GM19328 (cell line): ENCODE data around the gene GPC6.

Experiments
- ATAC-seq: cut with Tn5 transposase; IDR thresholded peaks from one replicate; pipeline ENCODE4 v1.9.1; 2021; ENCODE audit warnings: mild to moderate bottlenecking, moderate library complexity; ENCODE audit not compliant: unreplicated experiment

GPC6 gene

DNA sequence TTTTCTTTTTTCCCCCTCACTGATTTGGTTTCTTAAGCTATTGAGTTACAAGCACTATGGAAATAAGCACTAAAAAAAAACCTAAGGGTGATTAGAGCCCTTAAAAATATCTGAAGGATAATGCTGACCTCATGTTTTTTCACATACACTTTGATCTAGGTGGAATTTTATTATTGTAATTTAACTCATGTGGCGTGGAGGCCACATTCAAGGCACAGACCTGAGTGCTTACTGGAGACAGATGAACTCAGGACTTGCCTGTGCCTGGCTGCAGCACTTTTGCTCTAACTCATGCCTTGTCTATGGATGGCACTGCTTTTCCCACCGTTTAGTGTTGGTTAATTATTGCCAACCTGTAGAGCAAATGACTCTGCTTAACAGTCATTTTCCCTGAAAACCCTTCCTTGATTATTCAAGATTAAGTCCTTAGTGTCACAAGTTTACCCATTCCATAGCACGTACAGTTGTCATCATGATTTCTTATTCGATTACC lies 541.4 kb downstream of the GPC6 start:
- ATAC-seq: no peak

DNA sequence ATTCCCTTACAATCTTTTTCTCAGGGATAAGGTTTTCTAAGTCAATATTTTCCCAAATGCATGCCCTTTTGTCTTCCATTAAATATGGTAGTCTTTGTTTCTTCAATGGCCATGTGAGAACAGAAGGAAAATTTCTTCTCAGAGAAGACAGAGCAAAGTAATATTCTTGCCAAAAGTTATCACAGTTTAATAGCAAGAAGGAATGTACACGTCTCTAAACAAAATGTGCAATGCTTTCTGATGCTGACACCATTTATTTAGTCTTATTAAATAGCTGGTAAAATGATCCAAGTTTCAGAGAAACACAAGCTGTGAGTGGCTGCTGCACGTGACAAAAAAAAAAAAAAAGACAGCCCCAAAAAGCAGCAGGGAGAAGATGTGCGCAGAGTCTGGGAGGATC lies 542.5 kb downstream of the GPC6 start:
- no peak for ATAC-seq

DNA sequence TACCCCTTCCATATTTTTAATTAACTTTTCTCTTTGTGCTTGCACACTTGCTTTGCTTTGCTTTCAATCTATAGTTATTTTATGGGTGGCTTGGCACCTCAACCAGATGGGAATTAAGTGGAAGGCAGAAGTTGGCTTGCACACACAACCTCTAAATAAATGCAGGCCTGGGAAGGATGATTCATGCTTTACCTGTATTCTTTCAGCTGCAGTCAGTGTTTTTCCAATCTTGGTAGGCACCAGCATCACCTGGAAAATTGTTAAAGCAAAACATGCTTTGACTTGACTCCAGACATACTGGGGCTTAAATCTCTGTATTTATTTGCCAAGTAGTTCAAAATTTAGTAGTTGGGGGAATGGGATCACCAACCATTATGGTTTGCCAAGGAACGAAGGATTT lies 543.0 kb downstream of the GPC6 start:
- ATAC-seq: no peak

DNA sequence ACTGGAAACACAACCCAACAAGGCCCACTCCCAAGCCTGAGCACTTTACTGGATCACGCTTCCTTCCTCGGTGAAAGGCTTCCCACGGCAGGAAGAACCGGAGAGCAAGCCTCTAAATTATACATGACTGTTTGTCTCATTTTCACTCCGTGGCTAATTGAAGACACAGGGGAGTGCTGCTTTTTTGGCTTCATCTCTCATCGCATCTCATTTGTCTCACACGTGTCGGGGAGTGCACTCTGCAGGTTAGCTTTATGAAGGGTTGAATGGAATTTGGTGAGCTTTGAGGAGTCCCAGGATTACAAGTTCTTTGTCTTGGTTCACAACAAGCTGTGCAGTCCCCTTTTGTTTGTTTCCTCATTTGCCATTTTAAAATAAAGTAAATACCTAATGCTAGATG lies 544.6 kb downstream of the GPC6 start:
- ATAC-seq: no peak

DNA sequence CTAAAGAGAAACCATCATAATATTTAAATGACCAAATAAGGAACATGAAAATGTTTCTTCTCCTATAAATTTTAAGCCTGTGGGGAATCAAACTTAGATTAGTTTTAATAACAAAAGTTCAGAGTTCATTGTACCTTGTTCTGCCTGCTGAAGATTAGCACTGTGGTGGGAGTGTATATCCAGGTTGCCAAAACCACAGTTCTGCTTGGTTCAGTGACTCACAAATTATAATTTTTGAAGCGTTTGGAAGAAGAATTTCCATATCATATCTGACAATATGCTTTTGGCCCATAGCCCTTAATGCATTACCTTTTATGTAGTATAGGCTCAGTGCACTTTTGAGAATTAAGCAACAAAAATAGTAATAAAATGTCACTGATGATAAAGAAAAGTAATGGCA lies 545.2 kb downstream of the GPC6 start:
- no peak for ATAC-seq

DNA sequence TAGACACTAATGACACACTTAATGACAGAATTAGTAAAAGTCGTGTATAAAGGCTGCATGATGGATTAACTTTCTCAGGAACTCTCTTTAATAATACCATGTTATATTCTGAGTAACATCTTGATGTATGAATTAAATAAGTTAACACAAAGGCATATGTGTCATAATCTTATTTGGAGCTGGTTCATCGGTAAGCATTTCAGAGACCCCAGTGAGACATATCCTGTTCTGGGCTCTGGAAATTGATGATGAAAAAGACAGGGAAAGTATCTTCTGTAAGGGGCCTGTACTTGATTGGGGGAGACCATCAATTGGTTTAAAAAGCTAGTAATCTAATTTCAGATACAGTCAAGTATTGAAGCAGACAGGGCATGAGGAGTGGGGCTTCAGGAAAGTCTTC lies 547.9 kb downstream of the GPC6 start:
- ATAC-seq: no peak

DNA sequence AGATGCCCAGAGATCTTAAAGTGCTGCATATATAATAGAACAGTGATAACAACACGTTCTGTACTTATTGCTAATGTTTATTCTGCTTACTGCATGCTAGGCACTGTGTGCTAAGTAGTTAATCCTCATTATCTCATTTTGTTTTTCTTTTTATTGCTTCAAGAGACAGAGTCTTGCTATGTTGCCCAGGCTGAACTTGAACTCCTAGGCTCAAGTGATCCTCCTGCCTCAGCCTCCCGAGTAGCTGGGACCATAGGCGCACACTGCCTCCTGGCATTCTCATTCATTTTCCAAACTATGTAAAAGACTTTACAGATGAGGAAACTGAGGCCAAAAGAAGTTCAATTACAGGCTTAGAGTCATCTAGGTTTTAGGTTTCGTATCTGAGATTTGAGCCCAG lies 548.4 kb downstream of the GPC6 start:
- ATAC-seq: no peak

DNA sequence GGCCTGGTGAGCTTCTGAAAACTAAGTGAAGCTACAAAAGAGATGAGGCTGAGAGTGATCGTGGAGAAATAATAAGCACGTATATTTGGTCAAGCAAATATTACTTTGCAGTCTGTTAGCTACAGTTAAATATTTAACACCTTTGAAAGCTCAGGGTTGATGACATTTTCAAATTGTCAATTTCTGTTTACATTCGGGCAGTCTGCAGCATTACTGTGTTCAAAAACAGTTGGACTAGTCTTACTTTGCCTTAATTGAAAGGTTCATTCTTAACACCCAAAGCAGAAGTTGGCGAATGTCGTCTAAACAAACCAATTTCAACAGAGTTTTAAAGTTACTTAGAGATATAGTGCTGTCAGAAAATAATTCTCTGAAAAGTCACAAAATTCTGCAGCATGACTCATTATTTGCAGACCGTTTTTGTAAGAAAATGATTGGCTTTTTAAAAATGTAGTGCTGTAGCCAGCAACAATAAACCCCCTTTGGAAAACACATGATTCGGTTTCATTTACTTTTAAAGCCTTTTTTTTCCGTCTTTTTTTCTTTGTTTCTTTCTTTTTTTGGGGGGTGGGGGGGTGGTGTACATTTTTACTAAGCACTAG lies 549.0 kb downstream of the GPC6 start:
- no peak for ATAC-seq

DNA sequence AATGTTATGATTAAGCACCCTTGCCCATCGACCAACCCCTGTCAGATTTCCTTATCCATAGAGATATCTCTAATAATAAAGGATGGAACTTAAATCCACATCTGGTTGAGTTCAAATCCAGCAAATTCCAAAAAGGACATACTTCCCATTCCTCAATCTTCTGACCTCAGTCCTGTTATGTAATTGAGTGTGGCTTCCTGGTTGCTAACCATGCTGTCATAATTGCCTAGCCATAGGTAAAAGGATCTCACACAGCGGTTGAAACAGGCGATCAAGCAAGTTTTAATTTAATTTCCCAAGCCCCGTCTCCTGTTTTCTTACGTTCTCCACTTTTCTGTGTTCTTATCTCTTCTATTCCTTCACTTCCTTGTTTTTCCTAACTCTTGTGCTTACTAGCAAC lies 550.3 kb downstream of the GPC6 start:
- ATAC-seq: no peak

DNA sequence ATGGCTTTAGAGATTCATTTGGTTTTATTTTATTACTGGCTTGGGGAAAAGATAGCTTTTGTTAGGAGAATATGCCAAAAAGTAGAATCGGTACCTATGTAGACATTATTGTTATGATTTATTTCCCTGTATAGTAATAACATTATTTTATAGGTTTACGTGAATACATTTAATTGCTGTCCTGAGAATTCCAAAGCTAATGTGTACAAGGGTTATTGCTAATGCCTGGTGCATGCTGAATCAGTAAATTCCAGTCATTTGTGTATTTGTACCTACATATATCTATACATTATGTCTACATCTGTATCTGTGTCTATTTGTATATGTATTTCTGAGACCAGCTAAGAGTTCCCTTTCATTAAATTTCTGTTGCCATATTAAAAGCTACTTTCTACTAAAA lies 550.9 kb downstream of the GPC6 start:
- no peak for ATAC-seq

DNA sequence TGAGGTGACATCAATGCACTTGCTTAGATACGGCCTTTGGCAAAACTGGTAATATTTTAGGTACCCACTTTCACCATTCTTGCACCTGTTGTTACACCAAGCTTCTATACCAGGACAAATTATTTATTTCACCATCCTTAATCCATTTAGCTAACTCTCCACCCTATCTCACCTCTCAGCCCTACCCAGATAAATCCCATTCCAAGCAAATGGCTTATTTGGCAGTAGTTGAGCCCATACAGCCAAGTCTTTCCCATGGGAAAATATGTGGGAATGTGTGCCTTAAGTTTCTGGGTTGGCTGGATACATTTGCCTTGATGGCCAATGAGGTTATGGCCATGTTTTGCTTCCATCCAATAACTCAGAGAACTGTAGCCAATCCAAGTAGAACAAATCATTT lies 551.9 kb downstream of the GPC6 start:
- no peak for ATAC-seq

DNA sequence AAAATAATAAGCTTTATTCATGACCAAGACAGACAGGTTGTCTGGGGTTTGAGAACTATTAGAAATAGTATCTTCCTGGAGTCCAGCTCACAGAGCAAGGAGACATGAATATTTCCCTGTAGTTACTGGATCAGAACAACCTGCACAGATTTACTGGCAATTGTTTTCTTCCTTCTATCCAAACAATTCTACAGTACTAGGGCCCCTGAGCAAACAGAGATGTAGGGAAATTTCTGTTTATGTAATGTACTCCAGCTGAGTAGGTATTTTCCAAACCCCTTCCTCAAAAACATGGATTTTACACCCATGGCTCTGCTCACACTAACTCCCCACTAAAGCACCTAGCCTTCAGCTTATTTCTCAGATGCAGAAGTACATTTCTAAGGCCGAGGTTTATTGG lies 557.6 kb downstream of the GPC6 start:
- ATAC-seq: no peak

DNA sequence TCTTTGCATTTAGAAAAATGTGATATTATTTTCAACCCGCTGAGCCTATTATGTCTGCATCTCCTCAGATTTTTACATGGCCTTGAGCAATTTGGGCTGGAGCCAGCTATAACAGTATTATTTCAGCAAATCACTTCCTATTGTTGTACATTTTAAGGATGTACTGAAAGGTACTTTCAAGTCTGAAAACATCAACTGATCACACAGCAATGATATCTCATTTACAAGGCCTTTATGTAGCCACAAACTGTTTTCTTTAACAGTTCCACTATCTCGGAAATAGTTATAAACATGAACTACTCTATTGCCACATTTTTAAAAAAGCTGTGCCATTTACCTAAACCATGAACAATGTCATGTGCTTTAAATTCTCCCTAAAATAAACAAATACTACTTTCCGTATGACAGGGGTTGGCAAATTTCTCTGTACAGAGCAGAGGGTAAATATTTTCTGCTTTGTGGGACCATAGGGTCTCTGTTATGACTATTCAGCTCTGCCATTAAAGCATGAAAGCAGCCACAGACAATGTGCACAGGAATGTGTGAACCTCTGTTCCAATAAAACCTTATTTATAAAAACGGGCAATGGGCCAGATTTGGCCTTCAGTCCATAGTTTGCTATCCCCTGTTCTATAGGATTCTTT lies 560.4 kb downstream of the GPC6 start:
- no peak for ATAC-seq

DNA sequence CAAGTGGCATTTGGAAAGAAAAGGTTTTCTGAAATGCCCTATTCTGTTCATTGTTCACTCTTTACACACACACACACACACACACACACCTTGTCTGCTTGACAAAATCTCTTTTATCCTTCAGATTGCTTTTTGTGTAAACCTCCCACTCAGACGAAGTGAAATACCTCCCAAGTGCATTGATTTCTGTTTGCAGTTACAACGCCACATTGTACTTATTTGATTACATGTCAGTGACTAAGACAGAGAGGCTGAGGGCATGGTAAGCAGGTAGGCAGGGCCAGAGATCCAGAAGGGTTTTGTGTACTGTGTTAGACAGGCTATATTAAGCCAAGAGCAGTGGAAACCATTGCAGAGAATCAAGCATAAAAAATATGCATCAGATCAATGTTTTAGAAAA lies 561.8 kb downstream of the GPC6 start:
- ATAC-seq: no peak

DNA sequence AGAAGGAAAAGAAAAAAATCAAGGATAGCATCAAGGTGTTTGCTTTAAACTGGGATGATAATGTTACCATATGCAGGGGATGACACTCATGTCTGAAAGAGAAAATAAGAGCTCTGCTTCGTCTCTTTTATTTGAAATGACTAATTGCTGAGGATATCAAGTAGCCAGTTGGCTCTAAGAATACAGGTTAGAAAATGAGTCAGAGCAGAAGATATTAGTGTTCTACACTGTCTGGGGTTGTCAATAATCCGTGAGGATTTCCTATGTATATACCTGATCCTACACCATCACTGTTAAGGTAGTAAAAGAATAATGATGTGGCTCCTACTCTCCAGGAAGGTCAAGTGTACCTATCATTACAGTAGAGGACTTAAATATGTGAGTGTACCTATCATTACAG lies 562.5 kb downstream of the GPC6 start:
- ATAC-seq: no peak

DNA sequence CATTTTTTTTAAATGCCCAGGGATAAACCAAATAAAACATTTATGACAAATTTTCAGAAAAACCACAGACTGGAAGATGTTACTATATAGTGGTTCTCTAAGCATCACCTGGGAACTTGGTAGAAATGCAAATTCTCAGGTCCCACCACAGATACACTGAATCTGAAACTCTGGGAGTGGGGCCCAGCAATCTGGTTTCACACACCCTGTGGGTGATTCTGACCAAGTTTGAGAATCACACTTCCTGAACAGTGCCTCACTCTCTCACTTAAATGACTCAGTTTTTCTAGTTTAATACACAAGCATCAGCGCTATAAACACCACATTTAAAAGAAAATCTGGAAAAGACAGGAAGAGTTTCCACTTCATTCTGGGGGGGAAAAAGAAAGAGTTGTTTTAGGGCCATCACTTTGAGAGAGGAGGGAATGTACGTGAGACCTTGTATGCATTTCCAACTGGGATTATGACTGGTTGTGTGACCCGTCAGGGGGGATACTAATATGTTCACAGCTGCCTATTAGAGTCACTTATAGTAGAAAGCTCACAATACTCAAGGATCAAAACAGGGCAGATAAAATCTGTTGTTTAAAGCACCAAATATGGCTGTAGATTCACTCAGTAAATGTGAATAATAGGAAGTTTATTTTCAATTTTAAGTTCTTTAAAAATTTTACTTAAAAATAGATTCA lies 567.7 kb downstream of the GPC6 start:
- ATAC-seq: peak; percentile 93

DNA sequence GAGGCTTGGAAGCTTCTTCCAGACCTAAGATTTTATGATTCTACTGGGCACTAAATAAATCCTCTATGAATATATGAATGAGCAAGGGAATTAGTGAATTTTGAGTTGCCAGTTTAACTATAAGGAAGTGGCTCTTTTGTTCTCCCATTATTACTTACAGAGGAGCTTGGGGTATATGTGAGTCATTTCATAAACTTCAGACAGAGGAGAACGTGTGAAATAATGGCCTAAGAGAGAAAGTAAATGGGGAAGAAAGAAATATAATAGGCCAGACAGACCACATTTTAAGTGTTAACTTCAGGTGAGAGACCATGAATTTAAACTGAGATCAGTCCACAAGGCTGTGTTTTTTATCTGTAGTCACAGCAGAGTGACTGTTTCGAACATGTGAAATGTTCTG lies 570.9 kb downstream of the GPC6 start:
- peak; percentile 43 for ATAC-seq

DNA sequence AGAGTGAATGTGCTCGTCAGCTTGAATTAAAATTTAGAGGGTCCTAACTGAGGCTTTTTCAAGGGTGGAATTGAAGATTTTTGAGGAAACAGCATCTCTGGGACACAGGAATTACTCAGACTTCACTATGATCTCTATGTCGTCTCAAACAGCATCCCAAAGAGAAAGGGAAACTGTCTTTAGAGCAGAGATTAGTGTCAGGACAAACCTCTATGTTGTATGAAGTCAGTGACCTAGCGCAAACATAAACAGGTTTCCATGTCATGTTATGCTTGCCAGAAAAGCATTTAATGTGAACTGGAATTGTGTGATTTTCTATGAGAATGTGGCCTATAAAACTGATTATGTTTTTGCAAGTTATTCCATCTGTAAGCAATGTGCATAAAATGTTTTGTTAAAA lies 573.7 kb downstream of the GPC6 start:
- no peak for ATAC-seq

DNA sequence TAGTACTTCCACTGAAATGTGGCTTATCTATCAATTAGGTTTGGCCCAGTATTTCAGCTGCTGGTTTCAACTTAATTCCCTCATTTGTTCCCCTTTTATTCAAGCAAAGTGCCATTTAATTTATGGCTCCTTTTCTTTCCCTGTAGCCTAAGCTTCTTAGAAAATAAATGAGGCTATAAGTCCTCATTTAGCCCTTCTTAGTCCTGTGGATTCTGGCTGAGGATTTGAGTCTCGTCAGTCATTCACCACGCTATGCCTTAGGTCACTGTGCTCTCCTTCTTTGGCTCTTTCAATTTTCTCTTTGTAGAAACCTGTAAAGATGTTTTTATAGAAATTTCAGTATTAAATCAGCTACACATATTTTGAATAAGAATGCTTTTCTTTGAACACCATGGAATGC lies 579.1 kb downstream of the GPC6 start:
- no peak for ATAC-seq

DNA sequence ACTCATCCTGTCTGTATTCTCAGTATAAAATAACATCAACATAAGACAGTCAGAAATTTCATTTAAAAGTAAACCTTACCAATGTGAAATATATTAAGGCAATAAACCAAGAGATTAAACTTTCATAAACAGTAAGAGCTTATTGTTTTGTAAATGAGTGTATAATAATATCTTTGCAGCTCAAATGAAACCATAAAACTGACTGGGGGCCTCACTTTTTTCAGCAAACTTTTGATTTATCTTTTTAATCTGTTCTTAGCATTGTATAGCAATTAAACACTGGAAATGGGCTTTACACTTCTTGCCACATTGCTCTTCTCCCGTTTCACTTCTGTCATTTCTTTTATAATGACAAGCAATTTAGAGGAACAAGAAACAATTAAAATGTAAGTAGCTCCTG lies 580.3 kb downstream of the GPC6 start:
- ATAC-seq: no peak

DNA sequence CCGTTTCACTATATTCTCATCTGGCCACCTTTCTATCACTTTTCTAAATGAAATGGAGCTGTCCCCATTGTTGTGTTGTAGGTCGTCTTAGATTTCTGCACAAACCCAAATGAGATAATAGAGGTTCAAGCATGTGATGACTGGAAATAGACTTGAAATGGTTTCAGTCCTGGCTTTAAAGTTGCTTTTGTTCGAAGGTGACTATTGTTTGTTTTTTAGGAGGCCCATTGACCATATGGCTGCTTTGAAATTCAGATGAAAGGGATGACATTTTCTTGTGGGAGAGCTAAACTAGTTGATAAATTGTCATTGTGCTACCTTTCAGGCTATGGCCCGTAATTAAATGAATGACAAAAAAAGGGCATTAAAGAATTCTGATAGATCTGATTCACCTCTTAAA lies 583.7 kb downstream of the GPC6 start:
- ATAC-seq: no peak

DNA sequence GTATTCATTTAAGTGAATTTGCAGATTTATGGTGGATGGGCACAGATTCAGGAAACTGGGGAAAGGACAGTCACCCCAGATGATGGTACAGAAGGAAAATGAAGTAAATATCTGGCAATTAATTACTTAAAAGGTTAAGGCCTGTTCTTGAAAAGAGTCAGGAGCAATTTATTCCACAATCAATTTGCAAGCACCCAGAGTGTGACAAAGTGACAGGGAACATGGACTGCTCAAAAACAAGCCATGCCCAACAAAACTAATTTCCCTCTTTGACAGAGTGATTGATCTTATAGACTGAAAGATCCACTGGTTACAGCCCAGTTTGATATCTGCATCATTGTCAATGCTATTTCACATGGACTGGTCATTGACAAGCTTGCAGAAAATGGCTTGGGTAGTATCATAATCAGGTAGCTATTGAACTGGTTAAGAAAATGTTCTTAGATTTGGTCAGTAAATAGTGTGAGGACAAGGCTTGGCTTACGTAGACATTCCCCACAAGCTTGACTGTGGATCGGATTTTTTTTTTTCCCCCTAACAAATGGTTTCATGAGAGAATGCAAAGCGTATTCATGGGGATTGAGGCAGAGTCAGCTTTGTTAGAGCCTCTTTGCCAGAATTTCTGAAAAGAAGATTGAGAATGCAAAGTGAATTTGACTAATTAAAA lies 584.6 kb downstream of the GPC6 start:
- ATAC-seq: no peak
